PC-3 (cell line): ENCODE measurements around the gene EIF4G1.

Experiments
- EZH2 ChIP-seq: fragments of 300-600 bp; sonication (generic); IDR thresholded peaks from one replicate; pipeline ENCODE4 v1.6.1; 2017; ENCODE audit warnings: antibody characterized with exemption, mild to moderate bottlenecking, low read length; ENCODE audit not compliant: unreplicated experiment
- EZH2phosphoT487 ChIP-seq: fragments of 300-600 bp; sonication (generic); IDR thresholded peaks from 2 replicates; pipeline ENCODE4 v1.6.1; 2018; ENCODE audit warnings: mild to moderate bottlenecking, antibody characterized with exemption, low read length, borderline replicate concordance
- TF ChIP-seq, protein P1 (sequence below): fragments of 300-600 bp; sonication (generic); conservative IDR thresholded peaks from 2 replicates; pipeline ENCODE4 v1.5.1; 2017; ENCODE audit warnings: antibody characterized with exemption, low read depth, mild to moderate bottlenecking, low read length

DNA sequence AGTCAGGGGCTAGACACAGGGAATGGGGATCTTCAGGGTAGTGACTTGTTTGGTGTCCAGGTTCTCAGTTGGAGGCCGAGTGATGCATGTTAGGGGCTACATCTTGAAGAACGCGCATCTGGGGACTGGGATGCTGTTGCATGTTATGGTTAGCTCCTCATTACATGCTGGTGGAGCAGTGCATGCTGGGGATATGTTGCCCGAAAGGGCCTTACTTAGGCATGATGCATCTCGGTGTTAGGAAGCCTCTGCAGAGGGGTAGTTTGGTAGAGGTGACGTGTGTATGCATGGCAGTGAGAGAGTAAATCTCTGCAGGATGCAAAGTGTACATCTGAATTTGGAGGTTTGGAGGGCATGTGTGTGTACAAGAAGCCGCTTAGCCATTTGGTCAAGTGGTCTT, 2.4 kb downstream of the EIF4G1 start:
- TF ChIP-seq, protein P1, sequence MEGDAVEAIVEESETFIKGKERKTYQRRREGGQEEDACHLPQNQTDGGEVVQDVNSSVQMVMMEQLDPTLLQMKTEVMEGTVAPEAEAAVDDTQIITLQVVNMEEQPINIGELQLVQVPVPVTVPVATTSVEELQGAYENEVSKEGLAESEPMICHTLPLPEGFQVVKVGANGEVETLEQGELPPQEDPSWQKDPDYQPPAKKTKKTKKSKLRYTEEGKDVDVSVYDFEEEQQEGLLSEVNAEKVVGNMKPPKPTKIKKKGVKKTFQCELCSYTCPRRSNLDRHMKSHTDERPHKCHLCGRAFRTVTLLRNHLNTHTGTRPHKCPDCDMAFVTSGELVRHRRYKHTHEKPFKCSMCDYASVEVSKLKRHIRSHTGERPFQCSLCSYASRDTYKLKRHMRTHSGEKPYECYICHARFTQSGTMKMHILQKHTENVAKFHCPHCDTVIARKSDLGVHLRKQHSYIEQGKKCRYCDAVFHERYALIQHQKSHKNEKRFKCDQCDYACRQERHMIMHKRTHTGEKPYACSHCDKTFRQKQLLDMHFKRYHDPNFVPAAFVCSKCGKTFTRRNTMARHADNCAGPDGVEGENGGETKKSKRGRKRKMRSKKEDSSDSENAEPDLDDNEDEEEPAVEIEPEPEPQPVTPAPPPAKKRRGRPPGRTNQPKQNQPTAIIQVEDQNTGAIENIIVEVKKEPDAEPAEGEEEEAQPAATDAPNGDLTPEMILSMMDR = no peak
- TF ChIP-seq EZH2 (no peak), EZH2phosphoT487 (no peak)
